Measurements from ENCODE around the gene LPCAT3.

Gene LPCAT3, protein sequence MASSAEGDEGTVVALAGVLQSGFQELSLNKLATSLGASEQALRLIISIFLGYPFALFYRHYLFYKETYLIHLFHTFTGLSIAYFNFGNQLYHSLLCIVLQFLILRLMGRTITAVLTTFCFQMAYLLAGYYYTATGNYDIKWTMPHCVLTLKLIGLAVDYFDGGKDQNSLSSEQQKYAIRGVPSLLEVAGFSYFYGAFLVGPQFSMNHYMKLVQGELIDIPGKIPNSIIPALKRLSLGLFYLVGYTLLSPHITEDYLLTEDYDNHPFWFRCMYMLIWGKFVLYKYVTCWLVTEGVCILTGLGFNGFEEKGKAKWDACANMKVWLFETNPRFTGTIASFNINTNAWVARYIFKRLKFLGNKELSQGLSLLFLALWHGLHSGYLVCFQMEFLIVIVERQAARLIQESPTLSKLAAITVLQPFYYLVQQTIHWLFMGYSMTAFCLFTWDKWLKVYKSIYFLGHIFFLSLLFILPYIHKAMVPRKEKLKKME

DNA sequence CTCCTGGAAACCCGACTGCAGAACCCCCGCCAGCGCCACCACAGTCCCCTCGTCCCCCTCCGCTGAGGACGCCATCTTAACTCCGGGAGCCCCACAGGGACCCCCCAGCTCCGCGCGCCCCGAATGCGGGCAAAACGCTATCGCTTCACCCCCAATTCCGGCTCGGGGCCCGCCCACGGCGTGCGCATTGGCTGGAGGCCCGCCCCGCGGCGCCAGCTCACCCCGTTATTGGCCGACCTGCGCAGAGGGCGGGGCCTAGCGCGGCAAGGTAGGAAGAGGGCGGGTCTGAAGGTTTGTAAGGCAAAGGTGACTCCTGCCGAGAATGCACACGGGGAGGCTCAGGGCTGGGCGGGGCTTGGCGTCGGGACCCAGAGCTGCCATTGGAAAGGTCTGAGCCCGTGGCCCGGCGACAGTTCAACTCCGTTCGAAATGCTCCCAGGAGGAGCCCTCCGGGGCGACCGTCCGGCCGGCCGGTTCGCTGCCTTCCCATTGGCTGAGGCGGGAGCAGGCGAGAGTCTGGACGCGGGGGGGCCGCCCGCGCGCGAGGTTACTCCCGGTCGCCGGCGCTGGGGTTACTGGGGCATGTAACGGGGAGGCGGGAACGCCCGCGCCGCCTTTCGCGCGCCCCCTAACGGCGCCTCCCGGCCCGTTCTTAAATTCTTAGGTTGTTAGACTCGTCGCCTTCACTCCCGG lies at the start of gene LPCAT3:
LPCAT3 (minus strand) TSS at position 127 of the 693 bp plus-strand sequence; CDS start at position 75, 52 bp downstream.
- TF ChIP-seq, protein P1, sequence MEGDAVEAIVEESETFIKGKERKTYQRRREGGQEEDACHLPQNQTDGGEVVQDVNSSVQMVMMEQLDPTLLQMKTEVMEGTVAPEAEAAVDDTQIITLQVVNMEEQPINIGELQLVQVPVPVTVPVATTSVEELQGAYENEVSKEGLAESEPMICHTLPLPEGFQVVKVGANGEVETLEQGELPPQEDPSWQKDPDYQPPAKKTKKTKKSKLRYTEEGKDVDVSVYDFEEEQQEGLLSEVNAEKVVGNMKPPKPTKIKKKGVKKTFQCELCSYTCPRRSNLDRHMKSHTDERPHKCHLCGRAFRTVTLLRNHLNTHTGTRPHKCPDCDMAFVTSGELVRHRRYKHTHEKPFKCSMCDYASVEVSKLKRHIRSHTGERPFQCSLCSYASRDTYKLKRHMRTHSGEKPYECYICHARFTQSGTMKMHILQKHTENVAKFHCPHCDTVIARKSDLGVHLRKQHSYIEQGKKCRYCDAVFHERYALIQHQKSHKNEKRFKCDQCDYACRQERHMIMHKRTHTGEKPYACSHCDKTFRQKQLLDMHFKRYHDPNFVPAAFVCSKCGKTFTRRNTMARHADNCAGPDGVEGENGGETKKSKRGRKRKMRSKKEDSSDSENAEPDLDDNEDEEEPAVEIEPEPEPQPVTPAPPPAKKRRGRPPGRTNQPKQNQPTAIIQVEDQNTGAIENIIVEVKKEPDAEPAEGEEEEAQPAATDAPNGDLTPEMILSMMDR (IDR thresholded peaks at IDR 0.05; ENCODE audit: low read depth, low read length) = peak; percentile 85
- DNase-seq (ENCODE audit: low read depth, low spot score) = peak; percentile 98
- H3K4me3 ChIP-seq (ENCODE audit: low read depth, low read length) = peak within 1 kb of the TSS; percentile 89
- in situ Hi-C loops (cut with HindIII; ENCODE audit: low sequenced_read_pairs) = no loop called here

DNA sequence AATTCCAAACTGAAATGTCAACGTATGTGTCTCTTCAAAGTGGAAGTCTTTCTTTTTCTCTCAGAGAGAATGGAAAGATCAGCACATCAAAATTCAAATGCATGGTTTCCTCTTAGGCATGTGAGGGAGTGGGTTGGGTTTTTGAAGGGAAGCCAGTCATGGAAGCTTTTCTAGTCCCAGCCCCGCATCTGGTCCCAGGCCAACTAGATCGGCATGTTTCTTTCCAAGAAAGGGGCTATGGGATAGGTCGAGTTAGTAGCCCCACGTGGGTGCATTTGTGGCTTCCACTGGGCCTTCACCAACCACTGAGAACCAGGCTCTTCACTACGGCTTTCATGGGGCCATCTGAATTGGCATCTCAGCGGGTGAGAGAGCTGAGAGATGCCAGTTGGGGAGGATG lies 48.8 kb upstream of the LPCAT3 start:
- TF ChIP-seq, protein P1 (IDR thresholded peaks at IDR 0.05; ENCODE audit: low read depth, low read length) = no peak
- in situ Hi-C loops (cut with HindIII; ENCODE audit: low sequenced_read_pairs) = no loop called here
- H3K4me3 ChIP-seq (ENCODE audit: low read depth, low read length) = no peak overlapping the region
- DNase-seq (ENCODE audit: low read depth, low spot score) = no peak

DNA sequence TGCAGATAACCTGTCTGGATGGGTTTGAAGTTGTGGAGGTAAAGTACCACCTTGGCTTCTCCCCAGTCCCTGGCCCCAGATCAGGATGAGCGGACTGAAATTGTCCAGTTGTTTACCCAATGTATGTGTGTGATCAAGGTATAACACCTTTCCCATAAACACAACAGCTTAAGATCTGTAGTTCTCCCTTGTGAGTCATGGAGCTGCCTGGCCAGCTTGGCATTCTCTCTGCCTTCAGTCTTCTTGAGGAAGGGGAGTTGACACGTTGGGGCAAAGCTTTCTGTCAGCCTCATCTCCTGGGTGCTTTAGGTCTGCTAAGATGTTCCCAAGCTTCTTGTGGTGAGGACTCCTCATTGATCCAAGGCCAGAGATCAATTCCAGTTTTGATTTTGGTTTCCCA lies 48.3 kb upstream of the LPCAT3 start:
- TF ChIP-seq, protein P1 (IDR thresholded peaks at IDR 0.05; ENCODE audit: low read depth, low read length) = no peak
- in situ Hi-C loops (cut with HindIII; ENCODE audit: low sequenced_read_pairs) = no loop called here
- no peak overlapping the region for H3K4me3 ChIP-seq (ENCODE audit: low read depth, low read length)
- no peak for DNase-seq (ENCODE audit: low read depth, low spot score)

DNA sequence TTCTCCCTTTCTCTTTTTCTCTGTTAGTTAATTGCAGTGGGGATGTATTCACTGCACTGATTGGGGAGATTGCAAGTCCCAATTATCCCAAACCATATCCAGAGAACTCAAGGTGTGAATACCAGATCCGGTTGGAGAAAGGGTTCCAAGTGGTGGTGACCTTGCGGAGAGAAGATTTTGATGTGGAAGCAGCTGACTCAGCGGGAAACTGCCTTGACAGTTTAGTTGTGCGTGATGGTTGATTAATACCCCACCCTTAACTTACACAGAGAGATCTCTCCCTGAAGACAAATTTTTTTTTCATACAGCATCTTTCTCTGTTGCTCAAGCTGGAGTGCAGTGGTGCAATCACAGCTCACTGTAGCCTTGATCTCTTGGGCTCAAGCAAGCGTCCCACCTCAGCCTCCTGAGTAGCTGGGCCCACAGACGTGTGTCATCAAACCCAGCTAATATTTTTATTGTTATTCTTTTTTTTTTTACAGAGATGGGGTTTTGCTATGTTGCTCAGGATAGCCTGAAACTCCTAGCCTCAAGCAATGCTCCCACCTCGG lies 46.9 kb upstream of the LPCAT3 start:
- H3K4me3 ChIP-seq (ENCODE audit: low read depth, low read length) = no peak overlapping the region
- TF ChIP-seq, protein P1 (IDR thresholded peaks at IDR 0.05; ENCODE audit: low read depth, low read length) = no peak
- in situ Hi-C loops (cut with HindIII; ENCODE audit: low sequenced_read_pairs) = no loop called here
- DNase-seq (ENCODE audit: low read depth, low spot score) = no peak

DNA sequence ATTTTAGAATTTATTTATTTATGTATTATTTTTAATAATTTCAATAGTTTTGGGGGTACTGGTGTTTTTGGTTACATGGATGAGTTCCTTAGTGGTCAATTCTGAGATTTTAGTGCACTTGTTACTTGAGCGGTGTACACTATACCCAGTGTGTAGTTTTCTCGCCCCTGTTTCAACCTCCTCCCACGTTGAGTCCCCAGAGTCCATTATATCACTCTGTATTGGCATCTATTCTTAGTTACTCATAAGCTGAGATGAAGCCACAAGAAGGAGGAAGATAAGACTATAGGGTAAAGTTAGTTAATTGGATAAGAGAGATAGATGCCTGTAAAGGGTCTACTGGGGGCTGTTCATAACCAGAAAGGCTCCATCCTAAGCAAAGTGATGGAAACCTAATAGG lies 46.2 kb upstream of the LPCAT3 start:
- TF ChIP-seq, protein P1 (IDR thresholded peaks at IDR 0.05; ENCODE audit: low read depth, low read length) = no peak
- DNase-seq (ENCODE audit: low read depth, low spot score) = no peak
- no peak overlapping the region for H3K4me3 ChIP-seq (ENCODE audit: low read depth, low read length)
- in situ Hi-C loops (cut with HindIII; ENCODE audit: low sequenced_read_pairs) = no loop called here

DNA sequence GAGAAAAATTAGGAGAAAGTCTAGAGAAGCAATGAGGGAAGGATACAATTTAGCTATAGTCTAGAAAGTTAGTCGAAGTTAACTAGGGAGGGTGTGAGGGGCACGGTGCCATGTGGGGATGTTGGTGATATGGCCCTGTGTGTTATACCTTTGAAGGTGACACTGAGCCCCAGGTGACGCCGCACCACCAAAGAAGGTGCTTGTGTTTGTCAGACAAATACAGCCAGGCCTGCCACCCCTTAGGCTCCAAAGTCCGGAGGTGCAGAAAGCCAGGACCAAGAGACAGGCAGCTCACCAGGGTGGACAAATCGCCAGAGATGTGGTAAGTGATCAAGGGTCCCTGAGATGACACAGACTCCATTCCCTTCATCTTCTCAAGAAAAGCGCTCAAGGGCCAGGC lies 43.3 kb upstream of the LPCAT3 start:
- no peak overlapping the region for H3K4me3 ChIP-seq (ENCODE audit: low read depth, low read length)
- no peak for DNase-seq (ENCODE audit: low read depth, low spot score)
- in situ Hi-C loops (cut with HindIII; ENCODE audit: low sequenced_read_pairs) = no loop called here
- TF ChIP-seq, protein P1 (IDR thresholded peaks at IDR 0.05; ENCODE audit: low read depth, low read length) = no peak
